Femur (tissue), 1 donor: Measurements from ENCODE around the gene DAND5.

Experiments used
- DNase-seq: peaks from one replicate; pipeline ENCODE4 v3.0.0-alpha.2; 2017

Gene DAND5

GRCh38 chr19:12994701-12995595 is 25.6 kb downstream of the DAND5 start, which contains the start of gene NFIX:
NFIX (plus strand) TSS chr19:12995475; CDS start chr19:12995838, 363 bp downstream.
- peak; percentile 84 for DNase-seq

- peak; percentile 35 for DNase-seq
Measured at GRCh38 chr19:12995596-12996405, 26.4 kb downstream of the DAND5 start.

- DNase-seq, result peak; percentile 43
Measured at GRCh38 chr19:12996406-12997094, 27.2 kb downstream of the DAND5 start.

DNA sequence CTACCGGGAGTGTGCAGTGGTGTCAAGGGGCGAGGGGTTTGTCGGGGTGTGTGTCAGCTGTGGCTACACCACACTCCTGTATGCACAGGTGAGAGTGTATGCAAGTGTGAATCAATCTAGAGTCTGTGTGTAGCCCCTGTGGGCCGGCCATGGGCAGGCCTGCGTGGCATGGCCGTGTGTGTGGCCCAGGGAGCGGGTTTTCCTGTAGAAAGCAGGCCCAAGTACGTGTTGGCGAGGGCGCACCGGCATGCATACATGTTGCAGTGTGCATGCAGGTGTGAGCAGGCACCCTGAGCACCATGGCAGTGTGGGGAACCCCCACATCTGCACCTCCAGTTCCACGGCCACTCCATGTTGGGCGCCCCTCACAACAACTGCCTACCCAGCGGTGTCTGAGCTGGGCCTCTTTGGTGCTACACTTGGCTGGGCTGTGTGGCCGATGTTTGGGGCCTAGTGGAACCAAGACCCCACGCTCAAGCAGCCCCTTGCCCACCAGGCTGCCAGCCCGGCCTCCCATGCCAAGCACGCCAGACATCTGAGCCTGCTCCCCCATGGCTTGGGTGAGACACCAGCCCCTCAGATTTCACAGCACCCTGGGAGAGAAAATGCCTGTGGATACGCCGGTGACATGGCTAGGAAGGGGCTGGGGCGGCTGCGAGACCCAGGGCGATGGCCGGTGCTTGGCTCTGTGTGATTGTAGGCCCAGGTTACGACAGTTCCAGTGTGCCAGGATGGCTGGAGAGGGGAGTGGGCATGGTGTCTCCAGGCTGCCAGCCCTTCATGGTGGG is 28.0 kb downstream of the DAND5 start:
- DNase-seq, result no peak

GRCh38 chr19:12997967-12998940 is 28.9 kb downstream of the DAND5 start:
- peak; percentile 77 for DNase-seq

DNA sequence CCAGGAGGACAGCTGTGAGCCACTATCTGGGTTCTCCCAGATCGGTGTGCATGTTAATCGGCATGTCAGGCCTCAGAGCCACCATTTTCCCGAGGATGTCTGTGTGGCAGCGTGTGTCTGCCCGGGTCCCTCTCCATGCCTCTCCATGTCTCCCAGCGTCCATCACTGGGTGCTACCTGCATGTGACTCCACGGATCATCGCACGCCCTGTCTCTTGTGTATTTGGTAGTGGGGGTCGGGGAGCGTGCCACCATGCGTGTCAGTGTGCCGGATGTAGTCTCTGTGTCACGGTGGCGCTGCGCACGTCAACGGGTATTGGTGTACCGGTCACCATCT is 31.8 kb downstream of the DAND5 start:
- DNase-seq, result no peak

- no peak for DNase-seq
Measured at GRCh38 chr19:13001502-13002165, 32.3 kb downstream of the DAND5 start.

GRCh38 chr19:13002166-13002898 is 33.0 kb downstream of the DAND5 start:
- peak; percentile 94 for DNase-seq

DNA sequence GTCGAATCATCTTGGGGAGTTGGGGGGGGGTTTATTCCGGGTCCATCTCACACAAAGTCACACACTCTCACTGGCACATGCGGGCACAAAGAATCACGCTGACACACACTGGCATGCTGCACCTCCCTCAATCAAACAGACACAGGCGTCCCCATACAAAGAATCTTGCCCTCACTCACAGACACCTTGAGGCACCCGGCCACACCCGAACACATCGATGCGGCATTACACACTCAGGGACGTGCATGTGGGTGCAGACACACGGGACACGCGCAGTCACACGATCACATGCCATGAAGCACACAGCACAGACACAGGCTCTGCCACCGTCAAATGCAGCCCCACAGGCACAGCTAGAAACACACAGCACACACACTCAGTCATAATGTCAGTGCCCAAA is 33.7 kb downstream of the DAND5 start:
- DNase-seq, result no peak

DNA sequence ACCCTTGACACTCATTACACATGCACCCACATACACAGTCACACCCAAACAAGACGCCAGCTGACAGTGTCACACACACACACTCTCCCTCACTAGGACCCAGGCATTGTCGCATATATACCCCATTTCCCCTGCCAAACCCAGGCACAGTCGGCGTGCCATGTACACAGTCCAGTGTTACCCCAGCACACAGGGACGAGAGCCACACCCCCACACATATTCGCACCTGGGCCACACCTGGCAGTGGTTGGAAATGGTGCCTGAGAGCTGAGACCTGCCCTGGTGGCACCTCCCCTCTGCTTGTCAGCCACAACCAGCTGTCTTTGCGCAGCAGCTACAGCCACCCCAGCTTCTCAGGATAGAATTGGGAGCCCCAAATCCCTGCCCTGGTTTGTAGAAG is 34.9 kb downstream of the DAND5 start:
- no peak for DNase-seq

DNA sequence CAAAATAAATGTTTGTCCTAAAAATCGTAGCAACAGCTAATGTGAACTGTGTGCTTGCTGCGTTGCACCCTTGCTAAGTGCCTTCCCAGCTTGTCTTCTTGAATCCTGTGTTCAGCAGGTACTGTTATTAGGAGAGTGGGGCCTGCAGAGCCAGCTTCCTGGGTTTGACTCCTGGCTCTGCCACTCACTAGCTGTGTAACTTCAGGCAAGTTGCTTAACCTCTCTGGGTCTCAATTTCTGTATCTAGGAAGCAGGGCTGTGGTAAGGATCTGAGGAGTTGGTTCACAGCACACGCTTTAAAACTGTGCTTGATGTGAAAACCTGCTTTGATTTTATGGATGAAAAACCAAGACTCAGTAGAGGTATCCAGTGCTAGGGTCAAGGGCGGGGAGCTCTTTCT is 35.9 kb downstream of the DAND5 start:
- DNase-seq, result no peak

- no peak for DNase-seq
Measured at GRCh38 chr19:13005861-13006370, 36.5 kb downstream of the DAND5 start.

DNA sequence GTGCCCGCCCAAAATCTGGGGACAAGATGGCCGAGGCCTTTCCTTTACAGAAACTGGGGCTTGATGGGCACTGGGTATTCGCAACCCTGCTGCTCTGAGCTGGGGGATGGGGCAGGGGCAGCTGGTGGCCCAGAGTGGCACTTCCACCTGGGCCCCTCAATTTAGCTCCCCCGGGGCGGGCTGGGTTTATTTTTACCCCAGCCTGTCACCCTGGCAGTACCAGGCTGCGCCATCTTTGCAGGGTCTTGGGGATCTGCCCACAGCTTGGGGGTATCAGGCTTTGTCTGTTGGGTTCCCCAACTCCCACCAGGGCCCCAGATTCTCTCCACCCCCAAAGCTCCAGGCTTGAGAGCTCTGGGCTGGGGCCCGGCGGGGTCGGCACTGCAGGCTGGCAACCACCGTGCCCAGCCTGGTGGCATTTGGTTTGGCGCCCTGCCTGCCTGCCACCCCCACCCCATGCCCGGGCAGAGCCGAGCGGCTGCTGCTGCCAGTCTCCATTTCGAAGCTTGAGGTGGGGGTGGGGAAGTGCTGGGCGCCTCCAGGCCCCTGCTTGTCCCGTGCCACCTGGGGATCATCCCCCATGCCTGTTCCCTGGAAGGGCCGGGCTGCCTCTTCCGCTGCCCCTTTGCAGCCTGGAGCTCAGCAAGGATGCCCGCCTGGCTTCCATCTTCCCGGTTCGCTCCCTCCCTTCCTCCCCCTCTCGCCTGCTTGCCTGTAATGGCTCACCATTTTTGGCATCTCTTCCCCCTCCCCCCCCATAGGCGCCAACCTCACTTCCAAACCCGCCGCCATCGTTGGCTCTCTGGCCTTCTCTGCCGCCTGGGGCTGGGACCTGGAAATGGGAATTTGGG is 37.3 kb downstream of the DAND5 start:
- peak; percentile 60 for DNase-seq

DNA sequence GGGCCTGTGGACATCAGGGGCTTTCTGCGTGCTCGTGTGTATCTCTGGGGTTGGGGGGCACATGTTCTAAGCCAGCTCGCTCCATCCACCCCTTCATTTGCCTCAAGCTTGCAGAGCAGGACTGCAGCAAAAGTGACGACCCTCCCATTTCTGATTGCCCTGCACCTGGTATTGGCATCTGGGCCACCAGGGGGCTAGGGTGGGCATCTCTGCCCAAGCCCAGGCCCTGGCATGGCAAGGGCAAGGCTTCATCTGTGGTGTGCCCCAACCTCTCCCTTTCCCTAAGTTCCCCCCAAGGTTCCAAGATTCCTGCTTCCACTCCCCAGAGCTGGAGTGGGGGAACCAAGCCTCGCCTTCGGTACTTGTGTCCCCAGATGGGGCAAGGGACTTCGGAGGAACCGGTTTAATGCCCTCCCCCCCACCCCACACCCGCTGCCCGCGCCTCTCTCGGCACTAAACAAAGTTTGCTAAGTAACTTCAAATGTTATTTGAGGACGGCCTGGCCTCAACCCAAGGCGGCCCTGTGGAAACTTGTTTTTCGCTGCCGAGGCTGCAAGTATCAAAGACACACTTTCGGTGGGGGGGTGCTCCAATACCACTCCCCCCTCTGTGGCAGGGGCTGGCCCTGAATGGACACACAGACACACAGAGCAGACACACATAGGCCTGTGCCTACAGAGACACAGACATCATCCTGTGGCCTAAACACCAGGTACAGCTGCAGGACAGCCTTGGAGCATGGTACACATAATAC is 38.1 kb downstream of the DAND5 start:
- DNase-seq, result peak; percentile 84

- no peak for DNase-seq
Measured at GRCh38 chr19:13008926-13009787, 39.8 kb downstream of the DAND5 start.

- peak; percentile 70 for DNase-seq
Measured at GRCh38 chr19:13010038-13010991, 40.9 kb downstream of the DAND5 start.
